ENCODE measurements around the gene SLC23A2.

- TF ChIP-seq, protein P1, sequence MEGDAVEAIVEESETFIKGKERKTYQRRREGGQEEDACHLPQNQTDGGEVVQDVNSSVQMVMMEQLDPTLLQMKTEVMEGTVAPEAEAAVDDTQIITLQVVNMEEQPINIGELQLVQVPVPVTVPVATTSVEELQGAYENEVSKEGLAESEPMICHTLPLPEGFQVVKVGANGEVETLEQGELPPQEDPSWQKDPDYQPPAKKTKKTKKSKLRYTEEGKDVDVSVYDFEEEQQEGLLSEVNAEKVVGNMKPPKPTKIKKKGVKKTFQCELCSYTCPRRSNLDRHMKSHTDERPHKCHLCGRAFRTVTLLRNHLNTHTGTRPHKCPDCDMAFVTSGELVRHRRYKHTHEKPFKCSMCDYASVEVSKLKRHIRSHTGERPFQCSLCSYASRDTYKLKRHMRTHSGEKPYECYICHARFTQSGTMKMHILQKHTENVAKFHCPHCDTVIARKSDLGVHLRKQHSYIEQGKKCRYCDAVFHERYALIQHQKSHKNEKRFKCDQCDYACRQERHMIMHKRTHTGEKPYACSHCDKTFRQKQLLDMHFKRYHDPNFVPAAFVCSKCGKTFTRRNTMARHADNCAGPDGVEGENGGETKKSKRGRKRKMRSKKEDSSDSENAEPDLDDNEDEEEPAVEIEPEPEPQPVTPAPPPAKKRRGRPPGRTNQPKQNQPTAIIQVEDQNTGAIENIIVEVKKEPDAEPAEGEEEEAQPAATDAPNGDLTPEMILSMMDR (conservative IDR thresholded peaks at IDR 0.05; ENCODE audit: low read length) = no peak
- no peak for TF ChIP-seq EZH2phosphoT487 (IDR thresholded peaks at IDR 0.05; ENCODE audit: borderline replicate concordance, low read depth, low read length)
These were observed 153.3 kb downstream of the SLC23A2 start for GRCh38 chr20:4848041-4848440.
